HepG2 (cell line): ENCODE measurements around the gene SKIC2. TPM values are rescaled to one million over a fixed set of nuclear protein-coding genes. Genes with fewer than 3 reads are reported as not detected.
A peak's percentile ranks its signal among the peaks of the same experiment; 100 is the strongest.

Experiments used
- ARNT ChIP-seq: fragments of 450-650 bp; IDR thresholded peaks from 2 replicates; pipeline ENCODE4 v1.6.1; 2017
- FOXA3 ChIP-seq: IDR thresholded peaks from 2 replicates; pipeline ENCODE4 v1.6.1; 2016; ENCODE audit warnings: missing genetic modification reagents, missing compliant biosample characterization
- FOXC1 ChIP-seq: sonication (generic); formaldehyde crosslinking; IDR thresholded peaks from 2 replicates; pipeline ENCODE4 v1.8.0; 2022; ENCODE audit warnings: mild to moderate bottlenecking, missing genetic modification reagents, borderline replicate concordance
- GLMP ChIP-seq: sonication (generic); formaldehyde crosslinking; IDR thresholded peaks from 2 replicates; pipeline ENCODE4 v1.9.0; 2021; ENCODE audit warnings: missing genetic modification reagents, mild to moderate bottlenecking, borderline replicate concordance
- HCFC1 ChIP-seq: fragments of 150-350 bp; IDR thresholded peaks from 2 replicates; pipeline ENCODE4 v1.6.1; 2014; ENCODE audit warnings: low read depth, low read length
- HNF4A ChIP-seq: sonication (generic); formaldehyde crosslinking; IDR thresholded peaks from 2 replicates; pipeline ENCODE4 v1.4.0; 2020; ENCODE audit warnings: missing genetic modification reagents
- KDM1A ChIP-seq: IDR thresholded peaks from 2 replicates; pipeline ENCODE4 v1.6.1; 2016; ENCODE audit warnings: missing compliant biosample characterization
- MAX ChIP-seq: IDR thresholded peaks from 2 replicates; pipeline ENCODE4 v1.6.1; 2012; ENCODE audit warnings: inconsistent platforms
- MEIS1 ChIP-seq: sonication (generic); formaldehyde crosslinking; IDR thresholded peaks from 2 replicates; pipeline ENCODE4 v1.9.0; 2021; ENCODE audit warnings: mild to moderate bottlenecking, missing genetic modification reagents, moderate library complexity, borderline replicate concordance
- NR0B2 ChIP-seq: sonication (generic); formaldehyde crosslinking; IDR thresholded peaks from 2 replicates; pipeline ENCODE4 v1.4.0; 2020; ENCODE audit warnings: mild to moderate bottlenecking, missing genetic modification reagents
- NR2F6 ChIP-seq, 2 experiments: IDR thresholded peaks; 2 replicates each; pipeline ENCODE4 v1.6.1; 2016; ENCODE audit warnings: antibody characterized with exemption in 1 of 2, mild to moderate bottlenecking in 1 of 2
- NRL ChIP-seq: sonication (generic); formaldehyde crosslinking; IDR thresholded peaks from 2 replicates; pipeline ENCODE4 v1.5.0; 2020; ENCODE audit warnings: missing genetic modification reagents, mild to moderate bottlenecking, moderate library complexity, borderline replicate concordance
- PATZ1 ChIP-seq: sonication (generic); formaldehyde crosslinking; IDR thresholded peaks from 2 replicates; pipeline ENCODE4 v1.4.0; 2020; ENCODE audit warnings: missing genetic modification reagents
- SMC3 ChIP-seq: IDR thresholded peaks from 2 replicates; pipeline ENCODE4 v1.6.1; 2011; ENCODE audit warnings: low read length, improper control_type of control experiment
- SMYD3 ChIP-seq: sonication (generic); formaldehyde crosslinking; IDR thresholded peaks from 2 replicates; pipeline ENCODE4 v1.8.1; 2023; ENCODE audit warnings: mild to moderate bottlenecking, missing genetic modification reagents
- TEAD3 ChIP-seq: optimal IDR thresholded peaks from 2 replicates; pipeline ENCODE3; 2016; ENCODE audit warnings: borderline replicate concordance
- THAP11 ChIP-seq: IDR thresholded peaks from 2 replicates; pipeline ENCODE4 v1.6.1; 2016; ENCODE audit warnings: missing biosample characterization, missing genetic modification reagents
- ZFY ChIP-seq: sonication (generic); formaldehyde crosslinking; IDR thresholded peaks from 2 replicates; pipeline ENCODE4 v1.4.0; 2020; ENCODE audit warnings: missing genetic modification reagents
- ZMAT3 ChIP-seq: sonication (generic); formaldehyde crosslinking; conservative IDR thresholded peaks from 2 replicates; pipeline ENCODE4 v1.7.0; 2021; ENCODE audit warnings: missing genetic modification reagents
- ZNF207 ChIP-seq: fragments of 450-650 bp; IDR thresholded peaks from 2 replicates; pipeline ENCODE4 v1.6.1; 2016; ENCODE audit warnings: antibody characterized with exemption, borderline replicate concordance
- ZNF274 ChIP-seq: sonication (generic); formaldehyde crosslinking; IDR thresholded peaks from 2 replicates; pipeline ENCODE4 v1.5.1; 2020; ENCODE audit warnings: mild to moderate bottlenecking, missing genetic modification reagents
- ZNF431 ChIP-seq: sonication (generic); formaldehyde crosslinking; IDR thresholded peaks from 2 replicates; pipeline ENCODE4 v1.9.0; 2022; ENCODE audit warnings: missing genetic modification reagents, low read depth, mild to moderate bottlenecking, borderline replicate concordance
- ZNF549 ChIP-seq: sonication (generic); formaldehyde crosslinking; IDR thresholded peaks from 2 replicates; pipeline ENCODE4 v1.5.0; 2020; ENCODE audit warnings: missing genetic modification reagents
- ZNF552 ChIP-seq: sonication (generic); formaldehyde crosslinking; IDR thresholded peaks from 2 replicates; pipeline ENCODE4 v1.9.0; 2022; ENCODE audit warnings: missing genetic modification reagents, mild to moderate bottlenecking, borderline replicate concordance
- ZNF558 ChIP-seq: sonication (generic); formaldehyde crosslinking; IDR thresholded peaks from 2 replicates; pipeline ENCODE4 v1.9.0; 2022; ENCODE audit warnings: mild to moderate bottlenecking, missing genetic modification reagents, borderline replicate concordance
- ZNF576 ChIP-seq: sonication (generic); formaldehyde crosslinking; IDR thresholded peaks from 2 replicates; pipeline ENCODE4 v1.4.0; 2020; ENCODE audit warnings: mild to moderate bottlenecking, missing genetic modification reagents
- ZSCAN30 ChIP-seq: sonication (generic); formaldehyde crosslinking; IDR thresholded peaks from 2 replicates; pipeline ENCODE4 v1.5.0; 2020; ENCODE audit warnings: mild to moderate bottlenecking, missing genetic modification reagents
- polyA plus RNA-seq, 8 experiments: library from polyadenylated mRNA; depleted of rRNA in 3 of 8; stranded (reverse) in 7 of 8; unstranded in 1 of 8; fragments of >200 nt; fragmentation: Illumina TruSeq in 4 of 8; extraction: Trizol in 4 of 8; gene quantifications; 2 replicates each; pipeline versions ENCODE4 v1.2.1 to v1.2.3, GENCODE V29; 2011 to 2016; ENCODE audit warnings: low read depth in 4 of 8, missing spikeins in 1 of 8, mixed read lengths in 1 of 8; ENCODE audit not compliant: insufficient read depth in 1 of 8
- total RNA-seq, 5 experiments: library from RNA; depleted of rRNA; stranded (reverse); fragments of >200 nt; fragmentation: Illumina TruSeq; extraction: Trizol; gene quantifications; 2 replicates each; pipeline ENCODE4 v1.2.3, GENCODE V29; 2016; ENCODE audit warnings: low read depth in 1 of 5

Gene SKIC2
- total and polyA plus RNA-seq, 2 of the 13 experiments (the other 11 are each of a cell fraction or from before 2014, with no cell fraction given) = 67.1 to 68.4 TPM

GRCh38 chr6:31945507-31946369 is 13.2 kb upstream of the SKIC2 start, which contains the start of gene CFB (continued):
- TF ChIP-seq ZMAT3 (CRISPR knock-in tag) (0 out of 2 replicates have a peak, but pooled peaks have one; percentile 79), ZSCAN30 (CRISPR knock-in tag) (0 out of 2 replicates have a peak, but pooled peaks have one; percentile 72), HCFC1 (peak; percentile 5; the same call in 1 of the 2 replicates), ZNF207 (no peak), HNF4A (CRISPR knock-in tag) (peak; percentile 99), ZNF431 (CRISPR knock-in tag) (peak; percentile 44; the same call in 1 of the 2 replicates), ZFY (CRISPR knock-in tag) (peak; percentile 58), THAP11 (CRISPR knock-in tag) (peak; percentile 78), KDM1A (peak; percentile 65; the same call in 1 of the 2 replicates), NR2F6 (IDR thresholded peaks at IDR 0.05) (peak; percentile 94), NR2F6 (CRISPR knock-in tag; IDR thresholded peaks at IDR 0.05) (peak; percentile 97), PATZ1 (CRISPR knock-in tag) (peak; percentile 99), NR0B2 (CRISPR knock-in tag) (no peak), FOXA3 (CRISPR knock-in tag) (peak; percentile 96), ZNF558 (CRISPR knock-in tag) (0 out of 2 replicates have a peak, but pooled peaks have one; percentile 33), MEIS1 (CRISPR knock-in tag) (peak; percentile 85), ZNF274 (CRISPR knock-in tag) (peak; percentile 13; the same call in 1 of the 2 replicates), ARNT (no peak), ZNF576 (CRISPR knock-in tag) (no peak; the same call in 1 of the 2 replicates), MAX (peak; percentile 65), FOXC1 (CRISPR knock-in tag) (no peak; the same call in 1 of the 2 replicates), SMC3 (peak; percentile 59), ZNF552 (CRISPR knock-in tag) (peak; percentile 26), NRL (no peak; the same call in 1 of the 2 replicates), TEAD3 (CRISPR knock-in tag) (peak; percentile 67), ZNF549 (CRISPR knock-in tag) (no peak), GLMP (no peak), SMYD3 (CRISPR knock-in tag) (peak; percentile 36; the same call in 1 of the 2 replicates)
